HCT116 (cell line): ENCODE data around the gene AXL. TPM values are rescaled to one million over a fixed set of nuclear protein-coding genes. Genes with fewer than 3 reads are reported as not detected.

ENCODE experiments used
- ATAC-seq: fragments of 200-7000 bp; cut with Tn5 transposase; 2 replicates; pipeline ENCODE4 v1.9.1; 2020; ENCODE audit warnings: mild to moderate bottlenecking, moderate library complexity
- BruUV-seq: library from RNA; stranded (reverse); fragments of 400-500 nt; replicated peaks from 2 replicates; lab custom pipeline; 2021; lab: Mats Ljungman, UMichigan
- CTCF ChIA-PET: fragments of 300-600 bp; sonication (Branson Sonifier 250); formaldehyde crosslinking; loops from one replicate; lab custom pipeline; 2021; ENCODE audit warnings: antibody characterized with exemption; lab: Charles Lee
- POLR2A ChIA-PET: fragments of 300-600, 350-600 bp; sonication (Branson Sonifier 250); formaldehyde crosslinking; loops from one replicate; lab custom pipeline; 2021; ENCODE audit warnings: antibody characterized with exemption; lab: Charles Lee
- RAD21 ChIA-PET, 2 experiments: fragments of 300-600 bp; sonication (Branson Sonifier 250); formaldehyde crosslinking; loops; one replicate each; lab custom pipeline; 2023; ENCODE audit warnings: low total read pairs in 2 of 2; ENCODE audit not compliant: uncharacterized antibody in 2 of 2, unreplicated experiment in 2 of 2, low non-redundant PET in 1 of 2; lab: Charles Lee
- DNase-seq: peaks from one replicate; pipeline ENCODE4 v3.0.0-alpha.2; 2010; ENCODE audit warnings: low read depth, low spot score
- H2AFZ ChIP-seq: fragments of 200-600 bp; shearing (Covaris generic), sonication (generic); 2 replicates; pipeline ENCODE4 v1.6.1; 2017; ENCODE audit warnings: low read depth, mixed run types, mixed read lengths, antibody characterized with exemption, low read length; ENCODE audit not compliant: poor library complexity, severe bottlenecking
- H3K27ac ChIP-seq: 2 replicates; pipeline ENCODE4 v1.5.1; 2012; ENCODE audit warnings: low read depth, low read length
- H3K27me3 ChIP-seq: fragments of 200-600 bp; sonication (generic); 2 replicates; pipeline ENCODE4 v1.6.1; 2016; ENCODE audit warnings: mixed run types, low read length, mixed read lengths; ENCODE audit not compliant: insufficient read depth
- H3K36me3 ChIP-seq, 2 experiments: fragments of 200-500 bp in 1 of 2; fragments of 200-600 bp in 1 of 2; sonication (Bioruptor generic) in 1 of 2; sonication (generic) in 1 of 2; 2 replicates each; pipeline versions ENCODE4 v1.5.1 to v1.6.1; 2014 to 2016; ENCODE audit warnings: low read length in 2 of 2, inconsistent platforms in 1 of 2, mixed read lengths in 1 of 2, mixed run types in 1 of 2; ENCODE audit not compliant: insufficient read depth in 2 of 2, control insufficient read depth in 1 of 2
- H3K4me1 ChIP-seq, 2 experiments: fragments of 200-600 bp in 1 of 2; sonication (generic) in 1 of 2; 2 replicates each; pipeline versions ENCODE4 v1.5.1 to v1.6.1; 2012 to 2017; ENCODE audit warnings: low read length in 2 of 2, inconsistent platforms in 1 of 2, mild to moderate bottlenecking in 1 of 2, mixed read lengths in 1 of 2, mixed run types in 1 of 2, moderate library complexity in 1 of 2; ENCODE audit not compliant: insufficient read depth in 2 of 2, control insufficient read depth in 1 of 2
- H3K4me2 ChIP-seq: fragments of 200-600 bp; sonication (generic); 2 replicates; pipeline ENCODE4 v1.6.1; 2017; ENCODE audit warnings: mixed run types, low read length, mixed read lengths
- H3K4me3 ChIP-seq, 2 experiments: fragments of 200-600 bp in 1 of 2; sonication (generic) in 1 of 2; replicated peaks in 1 of 2; 2 replicates each; pipeline ENCODE4 v1.5.1; 2011 to 2016; ENCODE audit warnings: low read length in 2 of 2, control low read depth in 1 of 2, low read depth in 1 of 2, mild to moderate bottlenecking in 1 of 2, mixed read lengths in 1 of 2, mixed run types in 1 of 2
- H3K79me2 ChIP-seq: fragments of 200-600 bp; sonication (generic); 2 replicates; pipeline ENCODE4 v1.6.1; 2017; ENCODE audit warnings: mild to moderate bottlenecking, mixed run types, low read length, moderate library complexity, mixed read lengths; ENCODE audit not compliant: insufficient read depth
- H3K9ac ChIP-seq: fragments of 200-600 bp; sonication (generic); 2 replicates; pipeline ENCODE4 v1.6.1; 2016; ENCODE audit warnings: low read length, mixed read lengths
- H3K9me2 ChIP-seq: fragments of 200-600 bp; sonication (generic), shearing (Covaris generic); 2 replicates; pipeline ENCODE4 v1.6.1; 2017; ENCODE audit warnings: mixed run types, mild to moderate bottlenecking, moderate library complexity; ENCODE audit not compliant: insufficient read depth
- H3K9me3 ChIP-seq, 2 experiments: fragments of 200-500 bp in 1 of 2; fragments of 200-600 bp in 1 of 2; sonication (Bioruptor generic) in 1 of 2; sonication (generic) in 1 of 2; 2 replicates each; pipeline ENCODE4 v1.6.1; 2014 to 2017; ENCODE audit warnings: low read length in 2 of 2, mixed read lengths in 2 of 2, inconsistent platforms in 1 of 2, low read depth in 1 of 2, mild to moderate bottlenecking in 1 of 2, mixed run types in 1 of 2, moderate library complexity in 1 of 2; ENCODE audit not compliant: control insufficient read depth in 1 of 2, insufficient read depth in 1 of 2
- H4K20me1 ChIP-seq: fragments of 200-600 bp; sonication (generic), shearing (Covaris generic); 2 replicates; pipeline ENCODE4 v1.6.1; 2017; ENCODE audit warnings: mixed run types, mild to moderate bottlenecking, moderate library complexity; ENCODE audit not compliant: insufficient read depth
- ATF3 ChIP-seq: IDR thresholded peaks from 2 replicates; pipeline ENCODE4 v1.6.1; 2012
- CBX3 ChIP-seq: IDR thresholded peaks from 2 replicates; pipeline ENCODE4 v1.6.1; 2012; ENCODE audit warnings: low read depth
- CEBPB ChIP-seq: IDR thresholded peaks from 2 replicates; pipeline ENCODE4 v1.6.1; 2012; ENCODE audit warnings: low read depth
- CTCF ChIP-seq, 3 experiments: fragments of 200-600 bp in 1 of 3; sonication (generic) in 1 of 3; IDR thresholded peaks in 2 of 3; conservative IDR thresholded peaks in 1 of 3; 2 replicates each; pipeline ENCODE4 v1.5.1; 2012 to 2017; ENCODE audit warnings: low read depth in 2 of 3, low read length in 2 of 3, antibody characterized with exemption in 1 of 3, borderline replicate concordance in 1 of 3, control low read depth in 1 of 3, mild to moderate bottlenecking in 1 of 3, mixed read lengths in 1 of 3, mixed run types in 1 of 3, moderate library complexity in 1 of 3; ENCODE audit not compliant: insufficient read depth in 1 of 3
- EGR1 ChIP-seq: IDR thresholded peaks from 2 replicates; pipeline ENCODE4 v1.6.1; 2012; ENCODE audit warnings: low read depth
- ELF1 ChIP-seq: IDR thresholded peaks from 2 replicates; pipeline ENCODE4 v1.6.1; 2012; ENCODE audit warnings: low read depth, borderline replicate concordance
- EZH2 ChIP-seq: fragments of 200-600 bp; sonication (generic); IDR thresholded peaks from 2 replicates; pipeline ENCODE4 v1.6.1; 2017; ENCODE audit warnings: antibody characterized with exemption, mixed run types
- EZH2phosphoT487 ChIP-seq: fragments of 200-600 bp; IDR thresholded peaks from 2 replicates; pipeline ENCODE4 v1.6.1; 2018; ENCODE audit warnings: antibody characterized with exemption, borderline replicate concordance
- JUND ChIP-seq: IDR thresholded peaks from 2 replicates; pipeline ENCODE4 v1.6.1; 2012
- RAD21 ChIP-seq: IDR thresholded peaks from 2 replicates; pipeline ENCODE4 v1.6.1; 2012; ENCODE audit warnings: low read depth, mild to moderate bottlenecking
- REST ChIP-seq: IDR thresholded peaks from 2 replicates; pipeline ENCODE4 v1.6.1; 2012; ENCODE audit warnings: low read depth
- SIN3A ChIP-seq: IDR thresholded peaks from 2 replicates; pipeline ENCODE4 v1.6.1; 2012; ENCODE audit warnings: low read depth
- SP1 ChIP-seq: IDR thresholded peaks from 2 replicates; pipeline ENCODE4 v1.6.1; 2012; ENCODE audit warnings: low read depth
- SRF ChIP-seq: IDR thresholded peaks from 2 replicates; pipeline ENCODE4 v1.6.1; 2012; ENCODE audit warnings: low read depth
- YY1 ChIP-seq: IDR thresholded peaks from 2 replicates; pipeline ENCODE4 v1.6.1; 2011; ENCODE audit warnings: low read length, low read depth, moderate library complexity, mild to moderate bottlenecking; ENCODE audit not compliant: insufficient replicate concordance; ENCODE audit errors: extremely low read depth
- ZBTB33 ChIP-seq: IDR thresholded peaks from 2 replicates; pipeline ENCODE4 v1.6.1; 2011; ENCODE audit warnings: mild to moderate bottlenecking, low read length, moderate library complexity; ENCODE audit not compliant: insufficient replicate concordance; ENCODE audit errors: extremely low read depth
- ZFX ChIP-seq: fragments of 450-650 bp; IDR thresholded peaks from 2 replicates; pipeline ENCODE4 v1.6.1; 2017
- ZNF274 ChIP-seq: fragments of 200-500 bp; sonication (Bioruptor generic); IDR thresholded peaks from 2 replicates; pipeline ENCODE4 v1.6.1; 2014; ENCODE audit warnings: mild to moderate bottlenecking, low read depth, low read length, inconsistent platforms
- intact Hi-C: fragments of 100-400 bp; cut with micrococcal nuclease; formaldehyde crosslinking; loops from 2 replicates; pipeline ENCODE4 v1.10.0; 2022
- total RNA-seq: library from RNA; stranded (reverse); gene quantifications from one replicate; pipeline ENCODE4 v1.2.1, GENCODE V29; 2021; ENCODE audit not compliant: unreplicated experiment

AXL gene
- total RNA-seq, 1 experiment from 2014 or later: 47.4 TPM

GRCh38 chr19:41222240-41222639, 3.2 kb downstream of the AXL start:
- Histone ChIP-seq H3K4me1 (peaks cover 55 to 91% of the 10 kb centered on the region in 2 experiments), H3K27me3 (no peaks in the 10 kb centered on the region), H3K36me3 (peaks cover 0 to 18% of the 10 kb centered on the region in 2 experiments; a peak in 1 of 4 replicates), H2AFZ (no peak overlapping the region), H3K9me2 (no peaks in the 10 kb centered on the region), H3K9ac (peak overlapping the region; percentile 11; the same call in 1 of the 2 replicates), H3K4me3 (no peak overlapping the region), H3K4me2 (peak overlapping the region; percentile 98), H3K27ac (peak overlapping the region; percentile 98), H4K20me1 (no peaks in the 10 kb centered on the region), H3K79me2 (peaks cover 53% of the 10 kb centered on the region), H3K9me3 (no peaks in the 10 kb centered on the region)
- intact Hi-C loops: no loop called here
- ATAC-seq: no peak
- TF ChIP-seq CTCF (IDR thresholded peaks at IDR 0.05 in 2 of 3, conservative IDR thresholded peaks at IDR 0.05 in 1 of 3; ENCODE audit: borderline replicate concordance in 1 of 3, insufficient read depth in 1 of 3, low read depth in 2 of 3, low read length in 2 of 3) (no peak), SIN3A (no peak), ZNF274 (no peak), ZFX (no peak), EZH2phosphoT487 (no peak), YY1 (no peak), EGR1 (no peak), EZH2 (no peak), RAD21 (no peak), ATF3 (no peak), SP1 (no peak), ELF1 (no peak), ZBTB33 (no peak), CEBPB (no peak), SRF (no peak), REST (no peak), CBX3 (no peak), JUND (no peak)
- no peak for DNase-seq
- no TSS peak for BruUV-seq
- CTCF ChIA-PET: no interaction called here
- POLR2A ChIA-PET: interaction anchor here (2.2 kb wide), 1 partner anchor 41 kb away, joined by 7 read pairs; no protein-coding TSS in a partner anchor
- RAD21 ChIA-PET: no interaction called here
